Measurements from ENCODE around the gene LSM5.

Gene LSM5

GRCh38 chr7:32459788-32460187 is 30.4 kb downstream of the LSM5 start:
- no peak for DNase-seq (ENCODE audit: low spot score)

DNA sequence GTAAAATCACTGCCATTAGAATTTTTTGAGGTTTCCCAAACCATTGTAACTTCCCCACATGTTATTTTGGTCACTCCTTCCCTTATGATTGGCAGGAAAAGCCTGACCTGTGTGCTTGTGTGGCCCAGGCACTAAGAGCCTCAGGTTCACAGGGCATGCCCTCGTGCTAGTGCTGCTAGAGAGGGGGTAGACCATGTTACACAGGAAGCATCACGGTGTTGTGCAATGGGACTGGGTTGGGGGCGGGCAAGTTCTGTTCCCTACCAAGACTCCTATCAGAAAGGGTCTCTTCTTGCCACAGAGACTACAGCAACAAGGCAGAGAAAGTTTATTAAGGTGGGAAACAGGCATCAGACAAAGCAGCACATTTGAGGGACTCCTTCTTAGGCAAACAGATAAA is 32.2 kb downstream of the LSM5 start:
- no peak for DNase-seq (ENCODE audit: low spot score)

- DNase-seq (ENCODE audit: low spot score), result no peak
Observed at GRCh38 chr7:32453341-32454011, 36.7 kb downstream of the LSM5 start.

GRCh38 chr7:32447218-32447617 is 43.0 kb downstream of the LSM5 start:
- no peak for DNase-seq (ENCODE audit: low spot score)

- DNase-seq (ENCODE audit: low spot score), result no peak
Observed at GRCh38 chr7:32436146-32436928, 53.8 kb downstream of the LSM5 start.

Data from CD4-positive, alpha-beta T cell treated with Interleukin-6 at 100 ng/mL for 8 hours (primary cell).